Urinary bladder (tissue), 4 donors: ENCODE data around the gene TFPI2. TPM values are rescaled to one million over a fixed set of nuclear protein-coding genes. Genes with fewer than 3 reads are reported as not detected.
"Not testable (repeated sequence)": the region's sequence is repeated elsewhere in the genome, so short reads cannot be mapped to it uniquely, and the experiment has no call there.

Experiments
- DNase-seq: peaks from one replicate; pipeline ENCODE4 v3.0.0-alpha.2; 2015; ENCODE audit errors: extremely low spot score
- H3K27ac ChIP-seq: one replicate; pipeline ENCODE4 v1.5.1; 2013; ENCODE audit warnings: low read depth, mild to moderate bottlenecking, moderate library complexity
- H3K36me3 ChIP-seq: one replicate; pipeline ENCODE4 v1.6.1; 2013; ENCODE audit warnings: mild to moderate bottlenecking, moderate library complexity; ENCODE audit not compliant: insufficient read depth
- H3K4me1 ChIP-seq: one replicate; pipeline ENCODE4 v1.6.1; 2013; ENCODE audit warnings: mild to moderate bottlenecking, moderate library complexity; ENCODE audit not compliant: insufficient read depth
- H3K4me3 ChIP-seq: one replicate; pipeline ENCODE4 v1.5.1; 2013; ENCODE audit warnings: low read depth, low read length
- WGBS: extraction: QIAGEN DNeasy Blood & Tissue Kit; methylation state at CpG from one replicate; pipeline ENCODE4 v1.1.7; 2013; 5-methylcytosine and 5-hydroxymethylcytosine counted together
- polyA plus RNA-seq: library from polyadenylated mRNA; stranded (reverse); fragments of 200-250 nt; gene quantifications from one replicate; pipeline ENCODE4 v1.2.3, GENCODE V29; 2013
- total RNA-seq: library from RNA; depleted of rRNA; stranded (reverse); fragments of >200 nt; gene quantifications from one replicate; pipeline ENCODE4 v1.2.3, GENCODE V29; 2014
- donor health status: healthy with polysubstance abuse.
- donor health status: healthy.

Gene TFPI2
- total and polyA plus RNA-seq, 2 donors: 5.5 to 19.3 TPM

DNA sequence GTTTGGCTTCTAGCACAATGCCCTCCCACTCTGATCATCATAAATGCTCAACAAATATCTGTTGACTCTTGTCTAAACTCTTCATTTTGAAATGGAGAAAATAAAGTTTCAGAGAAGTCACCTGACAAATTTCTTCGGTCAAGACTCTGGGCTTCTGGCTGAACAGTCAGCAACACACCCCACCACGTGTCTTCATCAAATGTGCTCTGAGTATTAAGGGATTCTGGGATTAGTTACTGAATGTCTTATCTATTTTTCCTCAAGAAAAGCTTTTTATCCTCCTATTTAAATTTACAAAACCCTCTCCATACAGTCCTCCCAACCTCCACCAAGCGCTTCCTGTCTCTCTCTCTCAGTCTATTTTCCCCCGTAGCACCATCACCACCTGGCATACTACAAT is 25.8 kb upstream of the TFPI2 start:
- H3K27ac ChIP-seq, H3K4me1 ChIP-seq, DNase-seq, H3K4me3 ChIP-seq, H3K36me3 ChIP-seq: not testable (repeated sequence)
- WGBS: 61% methylated on average over 4 of the region's 4 CpGs

DNA sequence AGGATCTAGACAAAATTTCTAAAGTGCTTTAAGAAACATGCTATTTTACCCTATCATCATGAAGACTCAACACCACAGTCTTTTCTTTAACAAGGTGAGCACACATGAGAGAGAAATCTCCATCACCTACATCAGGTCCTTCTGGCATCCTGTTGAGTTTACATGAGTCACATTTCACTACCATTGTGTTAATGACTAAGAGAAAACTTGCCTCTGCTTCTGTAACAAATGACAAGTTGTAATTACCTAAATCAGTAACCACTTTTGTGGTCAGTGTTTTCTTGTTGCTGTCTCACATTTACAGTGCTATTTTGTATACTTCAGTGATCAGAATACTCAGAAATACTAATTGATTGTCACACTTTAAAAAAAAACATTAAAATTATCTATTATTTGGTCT is 25.3 kb upstream of the TFPI2 start:
- not testable (repeated sequence) for H3K27ac ChIP-seq, H3K4me3 ChIP-seq, H3K4me1 ChIP-seq

DNA sequence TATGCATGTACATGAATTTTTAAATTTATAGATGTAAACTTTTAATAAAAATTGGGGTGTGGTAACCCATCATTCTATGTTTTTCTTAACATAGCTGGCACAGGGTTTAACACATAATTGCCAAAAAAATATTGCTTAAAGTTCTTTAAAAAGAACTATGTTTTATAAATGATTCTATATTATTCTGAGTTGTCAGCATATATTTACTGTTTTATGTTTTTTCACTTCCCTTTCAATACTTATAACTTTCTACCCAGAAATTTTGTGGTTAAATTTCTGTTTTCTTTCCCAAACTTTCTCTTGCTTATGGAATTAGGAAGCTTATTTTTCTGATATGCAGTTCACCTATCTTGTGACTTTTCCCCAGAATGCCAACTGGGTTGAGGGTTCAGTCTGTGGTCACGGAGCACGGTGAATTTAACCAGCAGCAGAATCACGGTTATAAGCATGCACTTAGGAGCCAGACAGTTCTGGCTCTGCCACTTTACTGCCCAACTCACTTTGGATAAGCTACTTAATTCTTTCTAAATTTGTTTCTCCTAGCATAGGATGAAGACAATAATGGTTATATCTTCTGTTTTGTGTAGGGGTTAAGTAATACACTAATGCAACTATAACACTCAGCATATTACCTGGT is 24.8 kb upstream of the TFPI2 start:
- H3K27ac ChIP-seq, H3K4me3 ChIP-seq, DNase-seq, H3K36me3 ChIP-seq, H3K4me1 ChIP-seq: not testable (repeated sequence)
- WGBS: 57% methylated on average over 3 of the region's 3 CpGs

More for the DNA sequence above, 25.3 kb upstream of the TFPI2 start:
- DNase-seq, H3K36me3 ChIP-seq: not testable (repeated sequence)

- 22% methylated on average over 7 of the region's 7 CpGs for WGBS
- Histone ChIP-seq H3K36me3 (no peaks in the 10 kb centered on the region), H3K4me3 (no peak overlapping the region), H3K4me1 (no peaks in the 10 kb centered on the region), H3K27ac (no peak overlapping the region)
- DNase-seq: no peak
These were observed 24.1 kb upstream of the TFPI2 start for GRCh38 chr7:93914581-93915066.

GRCh38 chr7:93913197-93913596 is 22.6 kb upstream of the TFPI2 start:
- Histone ChIP-seq H3K4me3 (no peak overlapping the region), H3K27ac (no peak overlapping the region), H3K36me3 (no peaks in the 10 kb centered on the region), H3K4me1 (no peaks in the 10 kb centered on the region)
- DNase-seq: no peak

DNA sequence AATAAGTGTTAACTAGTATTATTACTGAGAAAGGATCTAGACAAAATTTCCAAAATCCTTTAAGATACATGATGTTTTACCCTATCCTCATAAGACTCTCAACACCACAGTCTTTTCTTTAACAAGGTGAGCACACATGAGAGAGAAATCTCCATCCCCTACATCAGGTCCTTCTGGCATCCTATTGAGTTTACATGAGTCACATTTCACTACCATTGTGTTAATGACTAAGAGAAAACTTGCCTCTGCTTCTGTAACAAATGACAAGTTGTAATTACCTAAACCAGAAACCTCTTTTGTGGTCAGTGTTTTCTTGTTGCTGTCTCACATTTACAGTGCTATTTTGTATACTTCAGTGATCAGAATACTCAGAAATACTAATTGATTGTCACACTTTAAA is 21.1 kb upstream of the TFPI2 start:
- H3K27ac ChIP-seq, H3K4me3 ChIP-seq, H3K36me3 ChIP-seq, H3K4me1 ChIP-seq, DNase-seq: not testable (repeated sequence)

GRCh38 chr7:93911242-93911641 is 20.7 kb upstream of the TFPI2 start:
- H3K4me1 ChIP-seq, H3K27ac ChIP-seq, DNase-seq, H3K36me3 ChIP-seq, H3K4me3 ChIP-seq: not testable (repeated sequence)
- WGBS: 16% methylated on average over 3 of the region's 3 CpGs

- Histone ChIP-seq H3K4me3 (no peak overlapping the region), H3K36me3 (no peaks in the 10 kb centered on the region), H3K27ac (no peak overlapping the region), H3K4me1 (no peaks in the 10 kb centered on the region)
- WGBS: 12% methylated on average over 3 of the region's 3 CpGs
- DNase-seq: no peak
These were observed 19.8 kb upstream of the TFPI2 start for GRCh38 chr7:93910076-93910994.

- 57% methylated on average over 3 of the region's 3 CpGs for WGBS
- H3K4me3 ChIP-seq: no peak within 1 kb of the TSS
- no peak within 1 kb of the TSS for H3K27ac ChIP-seq
- DNase-seq: no peak
- H3K4me1 ChIP-seq: no peaks in the 10 kb centered on the region
- H3K36me3 ChIP-seq: no peaks in the 10 kb centered on the region
These were observed 15.7 kb upstream of the TFPI2 start, which contains the start of gene GNGT1 for GRCh38 chr7:93906267-93906666. Gene GNGT1, plus strand, starts transcription at chr7:93906567. Its CDS starts 180 bp downstream, at chr7:93906747.

GRCh38 chr7:93902777-93903423 is 12.3 kb upstream of the TFPI2 start:
- no peak for DNase-seq
- H3K27ac ChIP-seq: peak overlapping the region; percentile 10
- H3K4me3 ChIP-seq: no peak overlapping the region
- no peaks in the 10 kb centered on the region for H3K36me3 ChIP-seq
- no peaks in the 10 kb centered on the region for H3K4me1 ChIP-seq
- 99% methylated on average over 1 of the region's 1 CpG for whole genome bisulfite sequencing

DNA sequence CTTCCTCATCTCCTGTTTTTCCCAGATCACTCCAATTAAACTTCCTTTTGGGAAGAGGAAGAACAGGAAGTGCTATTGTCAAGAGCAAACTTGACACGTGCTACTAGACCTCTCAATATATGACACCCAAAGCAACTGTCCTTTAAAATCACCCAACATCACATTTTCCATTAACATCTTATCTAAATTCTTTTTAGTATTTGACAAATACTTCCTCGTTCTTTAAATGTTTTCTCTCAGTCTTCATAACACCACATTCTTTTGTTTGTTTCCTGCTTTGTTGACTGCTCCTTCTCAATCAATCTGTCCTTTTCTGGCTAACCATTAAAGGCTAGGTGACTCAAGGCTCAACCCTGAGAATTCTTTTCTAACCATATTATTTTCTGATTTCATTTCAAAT is 7.1 kb upstream of the TFPI2 start:
- no peak overlapping the region for H3K4me3 ChIP-seq
- DNase-seq: no peak
- no peaks in the 10 kb centered on the region for H3K36me3 ChIP-seq
- 71% methylated on average over 2 of the region's 2 CpGs for WGBS
- no peaks in the 10 kb centered on the region for H3K4me1 ChIP-seq
- H3K27ac ChIP-seq: no peak overlapping the region

- no peaks in the 10 kb centered on the region for H3K36me3 ChIP-seq
- no peak for DNase-seq
- WGBS: 35% methylated on average over 4 of the region's 4 CpGs
- H3K4me1 ChIP-seq: no peaks in the 10 kb centered on the region
- no peak overlapping the region for H3K27ac ChIP-seq
- no peak overlapping the region for H3K4me3 ChIP-seq
These were observed 5.5 kb upstream of the TFPI2 start for GRCh38 chr7:93895859-93896600.

DNA sequence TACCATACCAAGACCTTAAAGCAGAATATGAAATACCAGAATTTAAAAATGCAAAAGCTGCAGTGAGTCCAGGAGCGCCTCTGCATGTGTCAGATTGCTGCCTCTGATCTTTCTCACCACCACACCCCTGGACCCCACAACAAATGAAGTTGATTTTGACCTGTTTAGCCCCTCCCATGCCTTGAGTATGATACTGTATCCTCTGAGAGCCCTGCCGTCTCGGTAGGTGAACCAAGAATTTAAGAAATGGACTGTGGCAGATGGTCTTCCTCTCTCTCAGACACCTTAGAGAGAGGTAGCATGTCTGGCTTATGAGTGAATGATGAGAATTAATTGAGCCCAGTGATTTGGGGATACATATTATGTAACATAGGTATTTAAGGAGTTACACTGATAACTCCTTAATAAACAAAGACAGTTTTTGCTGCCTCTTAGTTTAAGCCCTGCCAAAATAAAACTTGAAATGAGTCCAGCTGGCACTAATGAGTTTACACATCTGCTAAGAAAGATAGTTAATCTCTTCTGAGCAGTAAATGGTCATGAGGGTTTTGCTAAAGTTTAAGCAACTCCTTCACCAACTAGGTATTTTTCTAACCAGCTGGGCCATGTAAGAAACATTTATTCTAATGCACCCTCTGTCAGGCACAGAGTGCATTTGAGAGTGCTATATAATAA is 4.5 kb upstream of the TFPI2 start:
- H3K4me3 ChIP-seq: no peak overlapping the region
- no peaks in the 10 kb centered on the region for H3K36me3 ChIP-seq
- 54% methylated on average over 3 of the region's 3 CpGs for WGBS
- H3K4me1 ChIP-seq: no peaks in the 10 kb centered on the region
- no peak overlapping the region for H3K27ac ChIP-seq
- no peak for DNase-seq
